ENCODE results near the gene TMEM72. TPM values are rescaled to one million over a fixed set of nuclear protein-coding genes. Genes with fewer than 3 reads are reported as not detected.
A peak's percentile ranks its signal among the peaks of the same experiment; 100 is the strongest.

The TMEM72 gene
- total and polyA plus RNA-seq, 2 of the 13 experiments (the other 11 are each of a cell fraction or from before 2014, with no cell fraction given) = 0.04 TPM; not detected in 1

- TF ChIP-seq, protein P1, sequence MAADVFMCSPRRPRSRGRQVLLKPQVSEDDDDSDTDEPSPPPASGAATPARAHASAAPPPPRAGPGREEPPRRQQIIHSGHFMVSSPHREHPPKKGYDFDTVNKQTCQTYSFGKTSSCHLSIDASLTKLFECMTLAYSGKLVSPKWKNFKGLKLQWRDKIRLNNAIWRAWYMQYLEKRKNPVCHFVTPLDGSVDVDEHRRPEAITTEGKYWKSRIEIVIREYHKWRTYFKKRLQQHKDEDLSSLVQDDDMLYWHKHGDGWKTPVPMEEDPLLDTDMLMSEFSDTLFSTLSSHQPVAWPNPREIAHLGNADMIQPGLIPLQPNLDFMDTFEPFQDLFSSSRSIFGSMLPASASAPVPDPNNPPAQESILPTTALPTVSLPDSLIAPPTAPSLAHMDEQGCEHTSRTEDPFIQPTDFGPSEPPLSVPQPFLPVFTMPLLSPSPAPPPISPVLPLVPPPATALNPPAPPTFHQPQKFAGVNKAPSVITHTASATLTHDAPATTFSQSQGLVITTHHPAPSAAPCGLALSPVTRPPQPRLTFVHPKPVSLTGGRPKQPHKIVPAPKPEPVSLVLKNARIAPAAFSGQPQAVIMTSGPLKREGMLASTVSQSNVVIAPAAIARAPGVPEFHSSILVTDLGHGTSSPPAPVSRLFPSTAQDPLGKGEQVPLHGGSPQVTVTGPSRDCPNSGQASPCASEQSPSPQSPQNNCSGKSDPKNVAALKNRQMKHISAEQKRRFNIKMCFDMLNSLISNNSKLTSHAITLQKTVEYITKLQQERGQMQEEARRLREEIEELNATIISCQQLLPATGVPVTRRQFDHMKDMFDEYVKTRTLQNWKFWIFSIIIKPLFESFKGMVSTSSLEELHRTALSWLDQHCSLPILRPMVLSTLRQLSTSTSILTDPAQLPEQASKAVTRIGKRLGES (CRISPR knock-in tag; IDR thresholded peaks at IDR 0.05; ENCODE audit: borderline replicate concordance) = no peak
- TF ChIP-seq ZNF747 (CRISPR knock-in tag; IDR thresholded peaks at IDR 0.05; ENCODE audit: borderline replicate concordance) = peak; percentile 85; the same call in 1 of the 2 replicates
- 0 out of 2 replicates have a peak, but pooled peaks have one; percentile 39 for TF ChIP-seq ETV5 (CRISPR knock-in tag; IDR thresholded peaks at IDR 0.05; ENCODE audit: borderline replicate concordance)
- TF ChIP-seq RERE (CRISPR knock-in tag; IDR thresholded peaks at IDR 0.05; ENCODE audit: low read depth) = 0 out of 2 replicates have a peak, but pooled peaks have one; percentile 5
- TF ChIP-seq RBM22 (optimal IDR thresholded peaks at IDR 0.05; ENCODE audit: low read length) = no peak
- TF ChIP-seq ZNF282 (IDR thresholded peaks at IDR 0.05; ENCODE audit: partially characterized antibody) = no peak
- TF ChIP-seq, protein P2, sequence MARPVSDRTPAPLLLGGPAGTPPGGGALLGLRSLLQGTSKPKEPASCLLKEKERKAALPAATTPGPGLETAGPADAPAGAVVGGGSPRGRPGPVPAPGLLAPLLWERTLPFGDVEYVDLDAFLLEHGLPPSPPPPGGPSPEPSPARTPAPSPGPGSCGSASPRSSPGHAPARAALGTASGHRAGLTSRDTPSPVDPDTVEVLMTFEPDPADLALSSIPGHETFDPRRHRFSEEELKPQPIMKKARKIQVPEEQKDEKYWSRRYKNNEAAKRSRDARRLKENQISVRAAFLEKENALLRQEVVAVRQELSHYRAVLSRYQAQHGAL (CRISPR knock-in tag; IDR thresholded peaks at IDR 0.05; ENCODE audit: not compliant biosample characterization) = no peak
- TF ChIP-seq SALL2 (CRISPR knock-in tag; IDR thresholded peaks at IDR 0.05) = no peak
- TF ChIP-seq ZNF263 (CRISPR knock-in tag; IDR thresholded peaks at IDR 0.05) = 0 out of 2 replicates have a peak, but pooled peaks have one; percentile 8
- TF ChIP-seq ZSCAN21 (CRISPR knock-in tag; IDR thresholded peaks at IDR 0.05; ENCODE audit: borderline replicate concordance) = peak; percentile 78; the same call in 1 of the 2 replicates
- TF ChIP-seq, protein P3, sequence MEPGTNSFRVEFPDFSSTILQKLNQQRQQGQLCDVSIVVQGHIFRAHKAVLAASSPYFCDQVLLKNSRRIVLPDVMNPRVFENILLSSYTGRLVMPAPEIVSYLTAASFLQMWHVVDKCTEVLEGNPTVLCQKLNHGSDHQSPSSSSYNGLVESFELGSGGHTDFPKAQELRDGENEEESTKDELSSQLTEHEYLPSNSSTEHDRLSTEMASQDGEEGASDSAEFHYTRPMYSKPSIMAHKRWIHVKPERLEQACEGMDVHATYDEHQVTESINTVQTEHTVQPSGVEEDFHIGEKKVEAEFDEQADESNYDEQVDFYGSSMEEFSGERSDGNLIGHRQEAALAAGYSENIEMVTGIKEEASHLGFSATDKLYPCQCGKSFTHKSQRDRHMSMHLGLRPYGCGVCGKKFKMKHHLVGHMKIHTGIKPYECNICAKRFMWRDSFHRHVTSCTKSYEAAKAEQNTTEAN (CRISPR knock-in tag; conservative IDR thresholded peaks at IDR 0.05) = no peak; the same call in none of the 2 replicates
- TF ChIP-seq, protein P4, sequence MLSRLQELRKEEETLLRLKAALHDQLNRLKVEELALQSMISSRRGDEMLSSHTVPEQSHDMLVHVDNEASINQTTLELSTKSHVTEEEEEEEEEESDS (CRISPR knock-in tag; IDR thresholded peaks at IDR 0.05; ENCODE audit: borderline replicate concordance) = peak; percentile 23
- peak; percentile 42; the same call in 1 of the 2 replicates for TF ChIP-seq ZNF616 (CRISPR knock-in tag; IDR thresholded peaks at IDR 0.05; ENCODE audit: low read depth)
Measured at GRCh38 chr10:44977287-44978212, 66.4 kb downstream of the TMEM72 start (continued).
